GM23338 (cell line): ENCODE data around the gene RAB11FIP3. TPM values are rescaled to one million over a fixed set of nuclear protein-coding genes. Genes with fewer than 3 reads are reported as not detected.

Experiments
- ATAC-seq: fragments of 200-7000 bp; cut with Tn5 transposase; 3 replicates; pipeline ENCODE4 v1.9.1; 2020
- DNase-seq: peaks from one replicate; pipeline ENCODE4 v3.0.0-alpha.2; 2015; ENCODE audit warnings: low spot score
- H2AFZ ChIP-seq: fragments of 200-600 bp; sonication (generic); 2 replicates; pipeline ENCODE4 v1.8.0; 2016; ENCODE audit warnings: antibody characterized with exemption, mild to moderate bottlenecking, moderate library complexity
- H3F3A ChIP-seq: fragments of 200-600 bp; sonication (generic); replicated peaks from 2 replicates; pipeline ENCODE4 v1.8.0; 2017; ENCODE audit warnings: antibody characterized with exemption, mixed run types, low read depth
- H3K27ac ChIP-seq: fragments of 200-600 bp; sonication (generic); 2 replicates; pipeline ENCODE4 v1.6.1; 2016; ENCODE audit warnings: low read depth
- H3K27me3 ChIP-seq: fragments of 200-600 bp; sonication (generic); 2 replicates; pipeline ENCODE4 v1.8.0; 2016; ENCODE audit warnings: mild to moderate bottlenecking, mixed run types, moderate library complexity; ENCODE audit not compliant: insufficient read depth
- H3K36me3 ChIP-seq: fragments of 200-600 bp; sonication (generic); 2 replicates; pipeline ENCODE4 v1.8.0; 2016; ENCODE audit warnings: mild to moderate bottlenecking; ENCODE audit not compliant: insufficient read depth
- H3K4me1 ChIP-seq: fragments of 200-600 bp; sonication (generic); 2 replicates; pipeline ENCODE4 v1.8.0; 2016; ENCODE audit warnings: mild to moderate bottlenecking, moderate library complexity; ENCODE audit not compliant: insufficient read depth
- H3K4me2 ChIP-seq: fragments of 200-600 bp; sonication (generic); 2 replicates; pipeline ENCODE4 v1.7.1; 2017; ENCODE audit warnings: mixed run types
- H3K4me3 ChIP-seq: fragments of 200-600 bp; sonication (generic); 2 replicates; pipeline ENCODE4 v1.6.1; 2016; ENCODE audit warnings: mixed run types
- H3K79me2 ChIP-seq: fragments of 200-600 bp; sonication (generic); replicated peaks from 2 replicates; pipeline ENCODE4 v1.8.0; 2017; ENCODE audit warnings: mild to moderate bottlenecking; ENCODE audit not compliant: insufficient read depth
- H3K9me2 ChIP-seq: fragments of 200-600 bp; sonication (generic); 2 replicates; pipeline ENCODE4 v1.8.0; 2017; ENCODE audit not compliant: insufficient read depth
- H4K20me1 ChIP-seq: fragments of 200-600 bp; sonication (generic); replicated peaks from 2 replicates; pipeline ENCODE4 v1.8.0; 2017; ENCODE audit warnings: mild to moderate bottlenecking; ENCODE audit not compliant: insufficient read depth
- H3K27ac Mint-ChIP-seq: 2 replicates; pipeline ENCODE4 v1.8.0; 2020; ENCODE audit warnings: inconsistent platforms, mild to moderate bottlenecking, moderate library complexity, mixed read lengths
- H3K27me3 Mint-ChIP-seq: 3 replicates; pipeline ENCODE4 v1.8.0; 2022; ENCODE audit warnings: low read depth, mild to moderate bottlenecking, moderate library complexity, mixed read lengths, inconsistent platforms; ENCODE audit not compliant: insufficient read depth, poor library complexity
- H3K36me3 Mint-ChIP-seq: 3 replicates; pipeline ENCODE4 v1.8.0; 2021; ENCODE audit warnings: low read depth, mild to moderate bottlenecking, inconsistent platforms, moderate library complexity, mixed read lengths
- H3K4me1 Mint-ChIP-seq: 3 replicates; pipeline ENCODE4 v1.8.0; 2020; ENCODE audit warnings: mild to moderate bottlenecking, inconsistent platforms, mixed read lengths
- H3K4me3 Mint-ChIP-seq: 3 replicates; pipeline ENCODE4 v1.8.0; 2021; ENCODE audit warnings: moderate library complexity, mild to moderate bottlenecking, inconsistent platforms, mixed read lengths
- H3K9me3 Mint-ChIP-seq: 3 replicates; pipeline ENCODE4 v1.8.0; 2020; ENCODE audit warnings: moderate library complexity, mild to moderate bottlenecking, inconsistent platforms, mixed read lengths
- STAT1 ChIP-seq: IDR thresholded peaks from one replicate; pipeline ENCODE4 v1.6.1; 2016; ENCODE audit warnings: antibody characterized with exemption; ENCODE audit not compliant: unreplicated experiment
- ZNF331 ChIP-seq: fragments of 250-450 bp; sonication (Bioruptor Pico); IDR thresholded peaks from 2 replicates; pipeline ENCODE4 v1.5.0; 2020; ENCODE audit warnings: low read depth, mild to moderate bottlenecking, moderate library complexity
- ZNF462 ChIP-seq: fragments of 250-450 bp; sonication (Bioruptor Pico); IDR thresholded peaks from 2 replicates; pipeline ENCODE4 v1.5.0; 2020; ENCODE audit warnings: mild to moderate bottlenecking, moderate library complexity
- polyA plus RNA-seq: library from polyadenylated mRNA; unstranded; fragments of >200 nt; fragmentation: Nextera tagmentation; extraction: Ambion mirVana; gene quantifications from 2 replicates; pipeline ENCODE4 v1.2.1, GENCODE V29; 2016
- total RNA-seq: library from RNA; depleted of rRNA; stranded (reverse); fragments of >200 nt; shearing (Covaris generic); gene quantifications from 2 replicates; pipeline ENCODE4 v1.2.3, GENCODE V29; 2014
- TF ChIP-seq, protein P1 (sequence below): IDR thresholded peaks from 2 replicates; pipeline ENCODE4 v1.6.1; 2016; ENCODE audit warnings: antibody characterized with exemption

The RAB11FIP3 gene
- total and polyA plus RNA-seq, 2 experiments from 2014 or later, result 3.2 to 29.2 TPM

DNA sequence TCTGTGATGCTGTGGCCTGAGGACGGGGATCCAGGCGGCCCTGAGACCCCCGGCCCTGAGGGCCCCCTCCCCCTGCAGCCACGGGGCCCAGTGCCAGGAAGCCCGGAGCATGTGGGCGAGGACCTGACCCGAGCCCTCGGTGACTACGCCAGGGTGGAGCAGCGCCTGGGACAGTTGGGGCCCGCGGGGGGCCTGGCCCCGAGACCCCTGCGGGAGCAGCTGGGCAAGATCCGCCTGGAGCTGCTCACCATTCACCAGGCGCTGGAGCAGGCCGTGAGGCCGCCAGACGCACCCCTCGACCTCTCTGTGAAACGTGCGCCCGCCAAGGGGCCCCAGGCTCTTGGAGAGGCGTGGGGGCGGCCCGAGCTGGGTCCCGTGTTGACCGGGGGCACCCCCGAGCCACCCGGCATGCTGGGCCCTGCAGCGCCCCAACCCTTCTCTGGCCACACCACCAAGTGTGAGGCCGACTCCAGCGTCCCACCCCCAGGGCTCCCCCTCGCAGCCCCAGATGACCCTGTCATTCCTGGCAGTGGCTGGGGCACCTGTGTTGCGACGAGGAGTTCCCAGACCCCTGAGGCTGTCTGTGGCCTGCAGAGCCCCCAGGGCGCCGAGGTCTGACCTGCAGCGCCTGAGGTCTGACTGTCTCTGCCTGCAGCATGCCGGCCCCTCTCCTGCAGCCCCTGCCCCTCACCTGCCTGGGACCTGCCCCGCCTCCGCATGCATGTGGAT, 139.4 kb downstream of the RAB11FIP3 start:
- peaks cover 17% of the 10 kb centered on the region for H3K27me3 ChIP-seq
- no peaks in the 10 kb centered on the region for H3K36me3 ChIP-seq
- H3K4me1 Mint-ChIP-seq, result peaks cover 4% of the 10 kb centered on the region; the same call in 1 of the 3 replicates
- no peak overlapping the region for H3K27ac Mint-ChIP-seq
- no peaks in the 10 kb centered on the region for H3K79me2 ChIP-seq
- 0 out of 2 replicates have a peak, but pooled peaks cover 8% of the 10 kb centered on the region for H3F3A ChIP-seq
- H4K20me1 ChIP-seq, result no peaks in the 10 kb centered on the region
- TF ChIP-seq, protein P1, sequence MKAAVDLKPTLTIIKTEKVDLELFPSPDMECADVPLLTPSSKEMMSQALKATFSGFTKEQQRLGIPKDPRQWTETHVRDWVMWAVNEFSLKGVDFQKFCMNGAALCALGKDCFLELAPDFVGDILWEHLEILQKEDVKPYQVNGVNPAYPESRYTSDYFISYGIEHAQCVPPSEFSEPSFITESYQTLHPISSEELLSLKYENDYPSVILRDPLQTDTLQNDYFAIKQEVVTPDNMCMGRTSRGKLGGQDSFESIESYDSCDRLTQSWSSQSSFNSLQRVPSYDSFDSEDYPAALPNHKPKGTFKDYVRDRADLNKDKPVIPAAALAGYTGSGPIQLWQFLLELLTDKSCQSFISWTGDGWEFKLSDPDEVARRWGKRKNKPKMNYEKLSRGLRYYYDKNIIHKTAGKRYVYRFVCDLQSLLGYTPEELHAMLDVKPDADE, result no peak
- no peak overlapping the region for H3K4me3 ChIP-seq
- H3K4me3 Mint-ChIP-seq, result no peak overlapping the region
- H3K4me1 ChIP-seq, result peaks cover 17% of the 10 kb centered on the region
- DNase-seq (no peak), ATAC-seq (no peak)
- no peak overlapping the region for H2AFZ ChIP-seq
- peaks cover 6% of the 10 kb centered on the region for H3K27me3 Mint-ChIP-seq
- H3K9me2 ChIP-seq, result no peaks in the 10 kb centered on the region
- no peaks in the 10 kb centered on the region for H3K9me3 Mint-ChIP-seq
- no peak overlapping the region for H3K27ac ChIP-seq
- H3K4me2 ChIP-seq, result no peak overlapping the region
- H3K36me3 Mint-ChIP-seq, result no peaks in the 10 kb centered on the region

- Histone ChIP-seq H3K4me2 (no peak overlapping the region), H4K20me1 (no peaks in the 10 kb centered on the region), H3K27ac (no peak overlapping the region), H2AFZ (no peak overlapping the region), H3K4me3 (no peak overlapping the region), H3K27me3 (peaks cover 12% of the 10 kb centered on the region), H3K4me1 (peaks cover 17% of the 10 kb centered on the region), H3F3A (0 out of 2 replicates have a peak, but pooled peaks cover 11% of the 10 kb centered on the region), H3K79me2 (peaks cover 7% of the 10 kb centered on the region), H3K9me2 (no peaks in the 10 kb centered on the region), H3K36me3 (no peaks in the 10 kb centered on the region)
- ATAC-seq (no peak), DNase-seq (no peak)
- no peaks in the 10 kb centered on the region for H3K9me3 Mint-ChIP-seq
- peaks cover 4% of the 10 kb centered on the region; the same call in 2 of the 3 replicates for H3K4me1 Mint-ChIP-seq
- TF ChIP-seq ZNF331 (CRISPR knock-in tag) (no peak), STAT1 (no peak), ZNF462 (CRISPR knock-in tag) (no peak)
- H3K27ac Mint-ChIP-seq, result no peak overlapping the region
- H3K4me3 Mint-ChIP-seq, result no peak overlapping the region
- no peaks in the 10 kb centered on the region for H3K36me3 Mint-ChIP-seq
- peaks cover 6% of the 10 kb centered on the region for H3K27me3 Mint-ChIP-seq
Measured at GRCh38 chr16:565419-566330, 140.2 kb downstream of the RAB11FIP3 start.
